Head of caudate nucleus (tissue), 42 donors: ENCODE results near the gene ZMYND8.

Experiments used
- DNase-seq, 42 donors: peaks; one replicate each; pipeline versions ENCODE4 v3.0.0 to v3.0.0-alpha.2; 2020 to 2021; ENCODE audit warnings: mixed read lengths in 7 of 42
- intact Hi-C: fragments of 100-400 bp; cut with DNase I; formaldehyde crosslinking; loops from one replicate; pipeline ENCODE4 v1.15.0; 2022

ZMYND8 gene

DNA sequence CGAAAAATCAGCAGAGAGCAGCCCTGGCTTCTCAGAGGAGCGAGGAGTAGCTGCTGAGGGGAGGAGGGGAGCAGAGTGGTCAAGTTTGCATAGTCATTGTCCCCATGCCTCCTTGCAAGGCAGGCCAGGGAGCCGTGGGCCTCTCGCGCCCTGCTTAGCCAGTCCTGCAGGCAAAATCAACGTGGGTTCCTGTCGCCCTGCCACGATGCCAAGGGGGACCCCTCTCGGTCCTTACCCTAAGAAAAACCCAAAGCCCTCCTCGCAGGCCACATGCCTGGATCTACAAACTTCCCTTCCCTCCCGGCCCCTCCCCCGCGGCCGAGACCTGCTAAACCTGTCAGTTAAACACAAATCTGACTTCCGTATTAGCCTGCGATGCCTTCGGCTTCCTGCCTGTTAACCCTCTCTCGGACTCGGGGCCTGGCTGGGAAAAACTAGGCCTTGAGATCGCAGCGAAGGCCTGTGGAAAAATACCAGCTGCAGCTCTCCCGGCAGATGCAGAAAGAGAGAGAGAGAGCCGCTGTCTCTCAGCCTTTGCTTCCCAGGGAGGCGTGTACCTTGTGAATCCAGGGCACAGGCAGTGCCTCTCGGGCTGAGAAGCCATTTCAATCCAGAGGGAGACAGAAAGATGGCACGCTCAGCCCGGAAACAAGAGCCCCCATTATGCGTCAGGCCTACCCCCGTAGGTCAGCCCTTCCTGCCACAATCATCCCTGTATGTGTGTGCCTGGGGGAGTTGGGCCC lies 968 bp upstream of the ZMYND8 start:
- peak; percentile 66 to 95 (median 86) for DNase-seq
- intact Hi-C loops: loop anchor here (2.0 kb wide), 1 partner anchor 39 kb away; no protein-coding TSS in a partner anchor

DNA sequence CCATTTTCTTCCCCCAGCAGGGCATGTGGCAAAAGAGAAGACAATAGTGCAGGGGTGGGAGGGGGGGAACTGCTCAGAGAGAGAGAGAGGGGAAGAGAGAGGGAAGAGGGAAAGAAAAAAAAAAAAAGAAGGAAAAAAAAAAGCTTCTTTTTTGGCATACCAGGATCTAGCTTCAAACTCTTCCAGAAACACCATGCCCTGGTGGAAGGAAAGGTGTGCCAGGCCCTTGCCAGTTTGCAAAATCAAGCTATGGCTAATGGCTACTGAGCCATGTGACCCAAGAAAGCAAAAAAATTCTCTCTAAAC lies 326 bp downstream of the ZMYND8 start:
- DNase-seq: peak in 1 of 42 donors; percentile 48
- intact Hi-C loops: loop anchor here (2.0 kb wide), 1 partner anchor 37 kb away; no protein-coding TSS in a partner anchor

DNA sequence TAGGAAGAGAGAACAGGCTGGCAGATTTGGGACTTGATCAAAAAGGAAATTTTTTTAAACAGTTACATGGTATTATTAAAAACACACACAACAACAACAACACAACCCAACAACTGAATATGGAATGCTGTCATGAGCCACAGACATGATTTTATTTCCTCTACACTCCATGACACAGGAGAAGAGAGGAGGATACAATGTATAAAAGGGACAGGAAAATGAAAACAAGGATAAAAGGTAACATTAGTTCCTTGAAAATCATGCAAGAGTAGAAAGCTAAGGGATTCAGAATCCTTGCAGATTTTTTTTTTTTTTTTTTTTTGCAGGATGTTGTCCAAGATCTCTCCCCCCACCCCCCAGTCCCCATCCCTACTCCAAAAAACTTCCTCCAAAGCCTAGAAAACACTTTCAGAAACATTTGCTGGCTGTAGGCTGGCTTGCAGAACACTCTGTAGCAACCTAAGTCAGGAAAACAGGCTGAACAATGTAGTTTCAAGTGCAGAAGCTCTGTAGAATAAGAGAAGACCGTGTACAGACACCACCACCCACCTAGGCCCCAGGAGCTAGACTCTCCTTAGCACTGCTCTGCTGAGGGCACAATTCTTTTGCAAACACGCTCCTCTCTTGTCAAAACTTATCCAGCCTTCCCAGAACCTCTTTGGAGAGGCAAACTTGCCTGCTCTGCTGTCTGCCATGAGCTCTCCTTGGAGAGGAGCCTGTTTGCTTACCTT lies 845 bp downstream of the ZMYND8 start:
- intact Hi-C loops: loop anchor here (2.0 kb wide), 1 partner anchor 37 kb away; no protein-coding TSS in a partner anchor
- DNase-seq: peak in 29 of 42 donors; percentile 24 to 85 (median 63)

DNA sequence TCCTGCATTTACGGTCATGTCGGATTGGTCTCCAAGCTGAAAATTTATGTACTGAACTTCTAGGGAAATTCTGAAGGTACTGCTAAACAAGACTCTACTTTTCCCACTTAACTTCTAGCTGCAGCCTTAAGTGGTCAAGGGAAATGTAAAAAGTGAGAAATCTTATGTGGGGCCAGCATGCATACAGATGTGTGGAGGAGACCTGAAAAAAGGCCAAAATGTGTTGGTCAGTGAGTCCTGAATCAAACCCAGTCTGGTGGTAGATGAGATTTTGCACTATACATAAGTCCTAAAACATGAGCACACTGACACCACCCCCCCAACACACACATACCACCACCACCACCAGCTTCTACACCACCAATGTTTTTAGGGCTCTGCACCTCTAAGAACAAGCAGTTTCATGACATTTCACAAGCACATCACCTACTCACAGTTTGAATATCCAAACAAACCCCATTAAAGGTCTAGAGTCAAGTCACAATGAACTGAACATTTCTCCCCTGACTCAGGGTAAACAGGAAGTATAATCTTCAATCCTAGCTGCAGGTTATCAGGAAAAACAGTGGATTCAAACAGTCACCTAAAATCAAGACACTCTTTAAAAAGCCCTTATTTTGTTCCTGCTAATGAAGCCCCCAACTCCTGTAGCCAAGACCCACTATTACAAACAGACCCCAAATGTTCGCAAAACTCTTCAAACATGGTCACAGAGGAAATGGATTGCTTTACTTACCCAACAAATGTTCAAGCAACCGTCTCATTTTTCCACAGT lies 1.6 kb downstream of the ZMYND8 start:
- peak in 1 of 42 donors; percentile 45 for DNase-seq
- intact Hi-C loops: no loop called here

DNA sequence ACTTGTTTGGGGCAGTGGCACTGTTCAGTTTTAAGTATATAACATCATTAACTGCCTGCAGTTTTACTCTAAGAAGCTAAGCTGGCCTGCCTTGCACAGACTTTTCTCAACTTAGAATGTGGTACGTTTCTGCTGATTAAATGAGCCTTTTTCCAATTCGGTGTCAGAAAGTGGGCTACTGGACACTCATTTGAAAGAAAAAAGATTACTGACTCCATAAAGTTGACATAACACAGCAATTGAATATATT lies 2.1 kb downstream of the ZMYND8 start:
- no peak for DNase-seq
- intact Hi-C loops: no loop called here

DNA sequence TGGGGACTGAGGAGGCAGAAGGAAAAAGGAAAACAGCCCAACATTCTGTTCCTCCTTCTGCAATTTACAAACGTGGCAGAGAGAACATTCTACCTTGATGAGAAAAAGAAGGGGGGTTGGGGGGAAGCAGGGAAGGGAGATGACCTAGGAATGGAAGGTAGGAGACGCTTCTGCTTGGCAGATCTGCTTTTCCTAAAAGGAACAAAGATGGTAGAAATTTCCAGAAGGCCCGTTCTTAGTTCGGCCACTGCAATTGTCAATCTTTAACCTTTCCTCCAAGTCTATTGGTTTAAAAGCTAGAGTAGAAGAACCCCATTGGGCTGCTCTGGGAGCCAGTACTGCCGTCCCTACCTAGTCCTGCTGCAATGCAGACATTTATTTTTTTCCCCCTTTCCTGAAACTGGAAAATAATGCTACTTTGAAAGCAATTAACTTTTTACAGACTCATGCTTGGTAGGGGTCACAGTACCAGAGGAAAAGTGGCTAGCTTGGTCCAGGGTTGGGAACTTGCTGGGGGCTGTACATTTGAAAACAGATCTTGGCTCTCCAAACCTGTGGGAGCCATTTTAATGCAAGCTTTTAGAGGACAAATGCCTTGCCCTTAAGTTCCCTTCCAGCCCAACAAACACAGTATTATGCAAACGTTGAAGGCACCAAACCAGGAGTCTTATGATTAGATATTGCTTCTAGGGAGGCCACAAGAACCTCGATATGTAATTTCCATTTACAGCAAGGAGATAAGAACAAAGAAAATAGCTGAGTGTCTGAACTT lies 2.6 kb downstream of the ZMYND8 start:
- DNase-seq: peak in 5 of 42 donors; percentile 41 to 58 (median 55)
- intact Hi-C loops: no loop called here

DNA sequence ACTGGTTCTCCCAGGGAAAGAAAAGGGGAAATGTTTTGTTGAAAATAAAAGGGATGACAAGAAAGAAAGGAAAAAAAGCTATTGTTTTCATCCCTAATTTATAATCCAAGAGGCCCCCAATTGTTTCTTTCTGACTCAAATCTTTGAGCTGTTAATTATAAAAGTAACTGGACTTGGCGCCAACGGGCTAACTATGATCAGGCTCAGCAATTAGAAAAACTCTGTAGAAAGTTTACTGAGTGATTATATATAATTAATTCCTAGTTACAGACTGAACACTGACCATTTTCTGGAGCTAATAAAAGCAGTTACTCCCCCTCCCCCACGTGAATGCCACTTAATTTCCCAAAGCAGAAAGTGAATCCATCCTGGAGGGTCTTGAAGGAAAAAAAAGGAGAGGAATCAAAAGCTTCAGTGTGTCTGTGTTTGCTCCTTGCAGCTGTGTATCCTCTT lies 3.2 kb downstream of the ZMYND8 start:
- no peak for DNase-seq
- intact Hi-C loops: no loop called here

DNA sequence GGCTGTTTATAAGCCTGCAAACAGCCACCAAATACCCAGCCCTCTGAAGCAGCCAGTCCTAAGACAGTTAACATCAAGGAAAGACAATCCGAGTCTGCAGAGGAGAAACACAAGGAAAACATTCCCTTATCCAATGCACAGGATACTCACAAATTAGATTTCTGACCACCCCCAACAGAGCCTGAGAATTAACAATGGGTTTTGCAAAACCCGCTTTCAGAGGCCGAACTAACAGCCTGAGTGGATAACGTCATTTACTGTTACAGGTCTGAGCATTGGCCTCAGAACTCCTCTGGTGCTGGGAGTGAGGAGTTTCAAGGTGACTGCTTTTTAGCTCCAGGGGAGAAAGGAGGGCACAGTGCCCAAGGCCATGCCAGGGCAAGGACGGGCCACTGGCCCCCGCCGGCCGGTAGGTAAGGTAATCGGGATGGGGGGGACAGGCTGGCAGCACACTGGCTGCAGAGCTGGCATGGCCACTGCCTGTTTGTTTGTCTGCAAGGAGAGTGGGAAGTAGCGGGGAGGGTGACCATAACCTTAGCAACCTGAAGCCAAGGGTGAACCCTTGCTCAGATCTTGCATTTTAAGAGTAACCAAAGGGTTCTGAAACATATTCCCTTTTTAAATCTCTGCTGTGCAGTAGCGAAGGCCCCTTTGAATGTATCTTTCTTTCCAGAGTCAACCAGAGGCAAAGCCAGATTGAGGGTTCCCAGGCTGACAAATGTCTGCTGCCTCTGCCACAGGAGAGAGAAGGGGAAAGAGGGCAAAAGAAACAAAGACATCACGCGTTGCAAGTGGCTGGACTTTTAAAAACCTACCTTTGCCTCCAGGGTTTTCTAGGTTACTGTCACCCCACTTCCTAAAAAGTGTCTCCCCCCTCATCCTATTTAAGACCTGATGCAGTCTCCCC lies 3.9 kb downstream of the ZMYND8 start:
- intact Hi-C loops: no loop called here
- peak in 25 of 42 donors; percentile 31 to 74 (median 59) for DNase-seq

DNA sequence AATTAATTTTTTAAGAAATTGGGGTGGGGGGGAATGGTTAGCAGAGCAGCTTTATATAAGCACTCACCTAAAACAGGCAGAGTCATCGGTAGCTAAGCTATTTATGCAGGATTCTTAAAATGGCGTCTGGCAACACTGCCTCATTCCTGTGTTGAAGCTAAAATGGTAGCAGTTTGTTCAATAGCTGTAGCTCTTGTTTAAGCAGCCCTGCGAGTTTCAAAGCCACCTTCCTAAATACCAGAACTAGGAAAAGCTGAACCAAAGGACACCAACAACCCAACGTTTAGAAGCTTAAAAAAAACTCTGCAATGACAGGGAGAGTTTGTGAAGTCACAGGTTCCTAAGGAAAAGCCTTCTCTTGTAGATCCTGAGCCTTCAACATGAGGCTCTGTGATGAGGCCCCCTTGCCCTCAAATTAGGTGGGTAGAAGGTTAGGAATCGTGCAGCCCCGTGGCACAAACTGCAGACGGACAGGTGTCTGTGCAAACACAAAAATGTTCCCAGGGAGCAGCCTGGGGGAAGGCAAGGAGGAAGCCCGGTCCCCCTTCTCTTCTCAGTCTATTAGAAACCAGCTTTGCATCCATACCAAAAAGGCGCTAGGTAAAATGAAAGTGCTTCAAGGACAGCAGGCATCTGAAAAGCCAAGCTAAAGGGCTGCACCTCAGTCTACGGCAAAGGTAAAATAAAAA lies 4.7 kb downstream of the ZMYND8 start:
- intact Hi-C loops: no loop called here

DNA sequence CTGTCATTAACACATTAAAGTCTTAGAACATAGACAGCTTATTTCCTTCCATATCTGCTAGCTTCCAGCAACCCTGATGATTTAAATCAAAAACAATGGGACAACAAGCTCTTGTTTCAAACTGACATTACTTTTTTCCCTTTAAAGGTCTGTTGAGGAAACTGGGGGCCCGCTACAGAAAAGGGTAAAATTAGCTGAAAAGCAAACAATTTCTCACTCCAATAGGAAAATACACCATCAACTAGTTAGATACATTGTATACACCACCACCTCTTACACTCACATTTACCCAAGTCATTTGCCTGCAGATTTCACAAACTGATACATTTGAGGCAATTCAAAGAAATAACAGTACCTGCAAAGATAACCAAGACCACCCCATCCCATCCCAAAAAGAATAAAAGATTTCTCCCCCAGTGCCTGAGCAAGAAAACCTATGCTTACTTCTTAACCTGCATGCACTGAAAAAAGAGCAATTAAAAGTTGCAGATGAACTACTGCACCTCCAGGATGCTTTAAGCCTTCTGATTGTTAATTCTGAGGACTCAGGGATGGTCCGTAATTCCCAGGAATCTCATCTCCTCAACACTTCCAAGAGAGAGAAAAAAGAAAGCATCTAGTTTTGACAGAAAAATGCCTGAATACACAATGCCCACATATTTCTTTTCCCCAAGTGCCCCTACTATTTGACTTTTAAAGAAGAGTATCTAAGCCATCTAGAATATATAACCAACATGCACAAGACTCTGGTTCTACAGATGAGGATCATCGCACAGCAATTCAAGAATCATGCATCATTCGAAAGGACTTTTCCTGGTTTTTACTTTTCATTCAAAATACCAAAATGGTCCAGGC lies 5.6 kb downstream of the ZMYND8 start:
- intact Hi-C loops: no loop called here
- DNase-seq: no peak

More for the DNA sequence above, 4.7 kb downstream of the ZMYND8 start:
- peak in 5 of 42 donors; percentile 23 to 66 (median 48) for DNase-seq

DNA sequence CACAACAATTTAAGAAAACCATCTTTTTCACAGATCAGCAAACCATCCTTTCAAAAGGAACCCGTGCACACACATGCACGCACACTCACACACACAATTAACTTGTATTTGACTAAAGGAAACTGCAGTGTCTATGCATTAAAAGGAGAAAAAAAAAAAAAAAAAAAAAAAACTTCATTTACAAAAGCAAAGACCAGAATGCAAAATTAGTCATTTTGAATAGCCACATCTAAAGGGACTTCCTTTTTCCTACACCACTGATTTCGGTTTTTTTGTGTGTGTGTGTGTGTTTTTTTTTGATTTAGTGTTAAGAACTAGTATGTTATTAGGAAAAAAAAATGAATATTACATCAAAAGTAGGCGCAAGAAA lies 6.3 kb downstream of the ZMYND8 start:
- intact Hi-C loops: no loop called here
- no peak for DNase-seq

DNA sequence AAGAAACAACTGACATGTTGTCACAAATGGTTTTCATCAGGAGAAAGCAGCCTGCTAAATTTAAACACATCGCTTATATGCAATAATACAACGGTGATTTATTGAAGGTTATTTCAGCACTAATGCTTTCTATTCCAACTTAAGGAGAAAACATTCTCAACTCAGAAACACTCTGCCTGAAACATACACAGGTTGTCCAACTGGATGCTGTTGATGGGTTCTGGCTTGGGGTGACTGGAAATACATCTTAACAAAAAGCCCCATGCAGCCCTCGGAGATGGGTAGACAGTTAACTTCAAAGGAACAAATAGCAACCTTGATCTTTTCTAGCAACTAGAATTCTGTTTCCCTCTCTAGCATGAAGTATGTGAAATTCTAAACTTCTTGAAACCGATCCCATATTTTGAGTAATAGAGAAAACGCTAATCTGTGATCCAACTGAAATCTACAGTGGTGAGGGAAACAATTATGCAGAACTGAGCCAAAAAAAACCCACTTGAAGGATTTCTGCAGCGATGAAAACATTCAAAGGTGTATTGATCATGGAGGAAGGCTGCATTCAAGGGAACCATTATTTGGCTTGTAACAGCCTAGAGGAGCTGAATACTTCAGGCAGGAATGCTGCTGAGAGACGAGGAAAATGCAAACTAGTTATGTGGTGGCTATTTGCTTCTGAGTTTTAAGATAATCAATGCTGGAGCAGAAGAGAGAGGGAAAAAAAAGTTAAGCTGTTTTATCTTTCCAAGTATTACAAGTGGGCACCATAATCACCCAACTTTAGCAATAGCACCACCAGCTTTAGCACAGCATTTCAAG lies 6.9 kb downstream of the ZMYND8 start:
- DNase-seq: no peak
- intact Hi-C loops: no loop called here

DNA sequence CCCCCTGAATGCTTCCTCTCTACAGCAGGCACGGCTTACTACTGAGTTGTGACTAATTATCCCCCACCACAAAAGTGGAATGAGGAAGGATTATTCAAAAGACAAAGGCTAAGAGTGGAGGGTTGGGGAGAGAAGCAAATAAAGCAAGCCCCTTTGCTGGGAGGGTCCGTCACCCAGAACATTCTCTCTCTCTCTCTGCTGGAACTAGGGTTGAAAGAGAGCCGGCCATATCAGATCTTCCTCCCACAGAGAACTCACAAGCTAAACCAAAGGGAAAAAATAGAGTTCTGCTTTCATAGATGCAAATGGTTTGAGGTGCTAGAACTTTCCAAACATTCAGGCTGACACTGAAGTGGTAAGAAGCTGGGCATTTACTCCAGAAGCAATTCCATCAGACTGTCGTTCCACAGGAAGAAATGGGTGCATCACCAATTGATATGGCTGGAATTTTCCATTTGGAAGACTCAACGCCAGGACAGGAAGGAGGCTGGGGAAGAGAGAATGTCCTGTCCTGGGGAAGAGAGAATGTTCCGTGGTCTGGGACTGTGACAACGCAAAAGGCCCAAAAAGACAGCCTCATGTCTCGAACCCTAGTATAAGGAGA lies 7.9 kb downstream of the ZMYND8 start:
- DNase-seq: no peak
- intact Hi-C loops: no loop called here

DNA sequence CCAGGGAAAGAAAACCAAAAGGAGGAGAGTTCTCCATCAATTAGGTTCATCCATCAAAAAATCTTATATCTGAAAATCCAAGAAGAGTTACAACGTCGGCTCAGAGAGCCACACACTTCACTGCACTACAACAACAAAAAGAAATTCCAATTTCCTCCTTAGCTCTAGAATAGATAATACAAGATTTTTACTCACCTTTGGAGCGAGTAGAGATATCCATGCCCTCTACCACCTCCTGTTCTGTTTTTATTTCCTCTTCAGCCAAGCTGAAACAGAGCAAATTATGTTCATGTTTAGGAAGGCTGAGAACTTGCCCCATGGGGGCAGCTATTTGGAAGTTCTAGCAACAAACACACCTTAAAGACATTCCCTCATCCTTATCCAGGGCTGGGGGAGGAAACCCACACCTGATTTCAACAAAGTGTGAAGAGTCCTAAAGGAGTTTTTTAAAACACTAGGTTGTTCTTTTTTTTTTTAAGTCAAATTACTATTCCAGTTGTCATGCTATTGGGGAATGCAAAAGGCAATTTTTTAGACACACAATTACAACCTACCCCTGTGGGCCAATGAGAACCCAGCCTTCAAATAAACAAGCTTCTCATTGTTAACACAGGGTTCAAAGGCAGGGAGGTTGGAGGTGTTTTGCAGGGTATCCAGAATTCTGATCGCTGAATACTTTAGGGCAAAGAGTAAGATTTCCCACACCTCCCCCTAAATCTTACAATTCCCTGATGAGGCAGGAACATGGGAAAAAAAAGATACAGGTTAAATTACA lies 8.7 kb downstream of the ZMYND8 start:
- intact Hi-C loops: no loop called here
- no peak for DNase-seq

DNA sequence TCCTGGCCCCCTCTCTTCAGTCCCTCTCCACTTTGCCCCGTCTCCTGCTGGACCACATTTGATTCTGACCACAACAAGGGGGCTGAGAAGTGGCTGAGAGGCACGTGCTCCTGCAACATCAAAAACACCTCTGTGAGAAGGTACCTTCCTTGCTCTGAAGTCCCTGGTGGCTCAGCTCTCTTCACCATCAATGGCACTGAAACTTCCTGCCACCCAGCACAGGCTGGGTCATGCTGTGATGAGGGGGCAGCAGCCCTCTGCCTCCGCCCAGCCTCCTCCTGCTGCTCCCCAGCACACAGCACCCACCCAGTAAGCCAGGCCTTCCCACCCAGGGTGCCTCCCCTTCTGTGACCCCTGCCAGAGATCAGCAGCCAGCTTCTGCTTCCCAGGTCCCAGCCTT lies 10.3 kb downstream of the ZMYND8 start:
- intact Hi-C loops: no loop called here
- DNase-seq: no peak
